Right lobe of liver (tissue), 6 donors: ENCODE measurements around the gene SMG7. TPM values are rescaled to one million over a fixed set of nuclear protein-coding genes. Genes with fewer than 3 reads are reported as not detected.

Source experiments
- ATAC-seq, 4 donors: fragments of 200-7000 bp; cut with Tn5 transposase; one replicate each; pipeline ENCODE4 v1.9.1; 2020; ENCODE audit warnings: mild to moderate bottlenecking in 4 of 4, moderate library complexity in 4 of 4
- DNase-seq, 3 donors: peaks; one replicate each; pipeline ENCODE4 v3.0.0-alpha.2; 2020
- H3K27ac ChIP-seq, 3 donors: fragments of 200-600 bp; one replicate each; pipeline ENCODE4 v1.8.0; 2022
- H3K27me3 ChIP-seq, 2 donors: fragments of 200-600 bp; one replicate each; pipeline ENCODE4 v1.8.0; 2022
- H3K36me3 ChIP-seq, 4 donors: fragments of 200-600 bp; sonication (generic) in 1 of 4; one replicate each; pipeline versions ENCODE4 v1.5.1 to v1.8.0; 2017 to 2022; ENCODE audit warnings: control low read depth in 1 of 4
- H3K4me1 ChIP-seq, 4 donors: fragments of 200-600 bp; sonication (generic) in 1 of 4; one replicate each; pipeline versions ENCODE4 v1.5.1 to v1.8.0; 2017 to 2022; ENCODE audit warnings: control low read depth in 1 of 4
- H3K4me3 ChIP-seq, 3 donors: fragments of 200-600 bp; one replicate each; pipeline ENCODE4 v1.8.0; 2022
- H3K9me3 ChIP-seq, 4 donors: fragments of 200-600 bp; sonication (generic) in 1 of 4; one replicate each; pipeline versions ENCODE4 v1.5.1 to v1.8.0; 2017 to 2022; ENCODE audit warnings: control low read depth in 1 of 4
- CTCF ChIP-seq, 4 donors: fragments of 200-600 bp in 3 of 4; fragments of 450-650 bp in 1 of 4; IDR thresholded peaks; one replicate each; pipeline versions ENCODE4 v1.5.1 to v1.8.0; 2016 to 2022; ENCODE audit warnings: antibody characterized with exemption in 4 of 4, mild to moderate bottlenecking in 2 of 4
- POLR2A ChIP-seq: fragments of 450-650 bp; IDR thresholded peaks from one replicate; pipeline ENCODE4 v1.6.1; 2017; ENCODE audit warnings: antibody characterized with exemption, mild to moderate bottlenecking
- WGBS: methylation state at CpG from one replicate; pipeline ENCODE4 v1.1.6; 2018; ENCODE audit warnings: low coverage, low lambda C conversion rate; ENCODE audit not compliant: insufficient coverage; ENCODE audit errors: missing lambda C conversion rate; 5-methylcytosine and 5-hydroxymethylcytosine counted together
- intact Hi-C, 2 donors: fragments of 100-400 bp; cut with DNase I; formaldehyde crosslinking; loops; one replicate each; pipeline versions ENCODE4 v1.11.2 to v1.14.1; 2022
- total RNA-seq, 6 experiments: library from RNA; depleted of rRNA in 2 of 6; stranded (reverse); fragments of >200 nt in 2 of 6; fragmentation: NEBNext Ultra II Directional in 3 of 6; extraction: Animal tissue kit (Norgen Biotek cat#: 25700) in 3 of 6; gene quantifications; one replicate each; pipeline versions ENCODE4 v1.1.0 to v1.2.4, GENCODE V29; 2016 to 2023
- donor health status: DM: no; HTN: yes; CAD: no.
- donor health status: DM: no; HTN: no; CAD: no.
- donor health status: DM: no; HTN: no; CAD: no.
- donor health status: DM: no; HTN: yes; CAD: no.
- donor health status: DM: no; HTN: yes; CAD: no.

The SMG7 gene
- total RNA-seq, 6 experiments from 2014 or later, result 23.5 to 35.3 (median 25.2) TPM

DNA sequence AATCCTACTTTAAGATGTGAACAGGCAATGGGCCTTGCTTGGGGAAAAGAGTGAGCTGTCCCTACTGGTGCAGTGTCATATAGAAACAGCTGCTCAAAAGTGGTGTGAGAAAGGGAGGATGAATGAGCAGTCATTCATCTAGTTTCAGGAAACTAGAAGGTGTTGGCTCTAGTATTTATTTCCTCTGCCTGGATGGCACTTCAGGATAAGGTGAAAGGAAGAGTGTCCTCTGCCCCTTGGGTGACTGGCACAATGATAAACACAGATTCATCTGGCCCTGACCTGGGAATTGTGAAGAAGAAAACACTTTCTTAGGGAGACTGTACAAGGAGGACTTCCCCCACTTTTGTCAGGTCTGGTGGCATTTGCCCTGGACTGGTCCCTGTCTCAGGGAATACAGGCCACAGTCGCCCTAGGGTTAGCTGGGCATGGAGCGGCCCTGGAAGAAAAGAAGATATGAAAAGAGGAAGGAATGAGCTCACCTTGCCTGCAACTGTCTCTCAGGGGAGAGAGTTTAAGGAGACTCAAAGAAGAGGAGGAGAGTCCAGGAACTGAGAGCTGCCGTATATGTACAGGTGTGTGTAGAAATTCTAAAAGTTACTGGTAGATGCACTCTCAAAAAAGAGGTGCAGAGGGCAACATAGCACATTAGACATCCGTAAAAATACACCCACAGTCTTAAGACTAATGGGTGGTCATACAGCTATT is 40.3 kb upstream of the SMG7 start:
- no peaks in the 10 kb centered on the region for H3K4me1 ChIP-seq
- DNase-seq, result no peak

GRCh38 chr1:183432548-183432875 is 39.8 kb upstream of the SMG7 start:
- ATAC-seq, result no peak
- intact Hi-C loops, result no loop called here

More for the DNA sequence above, 40.3 kb upstream of the SMG7 start:
- intact Hi-C loops, result no loop called here
- no peaks in the 10 kb centered on the region for H3K9me3 ChIP-seq
- no peaks in the 10 kb centered on the region for H3K27me3 ChIP-seq
- no peak overlapping the region for H3K4me3 ChIP-seq
- TF ChIP-seq CTCF (IDR thresholded peaks at IDR 0.05), result no peak
- no peak for TF ChIP-seq POLR2A
- H3K36me3 ChIP-seq, result no peaks in the 10 kb centered on the region
- 55% methylated on average over 4 of the region's 4 CpGs for WGBS
- no peak overlapping the region for H3K27ac ChIP-seq
- ATAC-seq, result no peak

DNA sequence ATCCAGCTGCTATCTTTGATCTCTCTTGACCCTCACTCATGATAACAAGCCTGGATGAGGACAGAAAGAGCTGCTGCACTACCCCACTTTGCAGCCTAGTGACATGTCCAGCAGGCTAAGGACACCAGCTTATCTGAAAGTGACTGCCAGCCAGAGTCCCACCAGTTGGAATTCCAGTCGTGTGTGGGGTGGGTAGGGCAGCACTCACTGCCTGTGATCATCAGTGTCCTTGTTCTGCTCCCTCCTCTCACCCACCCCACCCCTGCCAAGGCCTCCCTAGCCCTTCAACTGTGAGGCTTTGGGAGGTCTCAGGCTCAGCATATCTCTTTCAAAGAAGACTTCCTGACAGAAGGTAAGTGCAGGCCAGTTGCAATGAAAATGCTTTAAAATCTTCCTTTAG is 38.6 kb upstream of the SMG7 start:
- no peaks in the 10 kb centered on the region for H3K27me3 ChIP-seq
- H3K4me1 ChIP-seq, result no peaks in the 10 kb centered on the region
- H3K27ac ChIP-seq, result no peak overlapping the region
- H3K36me3 ChIP-seq, result no peaks in the 10 kb centered on the region
- no peak overlapping the region for H3K4me3 ChIP-seq
- intact Hi-C loops, result no loop called here
- WGBS, result 40% methylated on average over 1 of the region's 1 CpG
- no peak for DNase-seq
- H3K9me3 ChIP-seq, result no peaks in the 10 kb centered on the region
- TF ChIP-seq POLR2A, result no peak
- no peak for TF ChIP-seq CTCF (IDR thresholded peaks at IDR 0.05)
- ATAC-seq, result no peak

More at GRCh38 chr1:183432548-183432875, 39.8 kb upstream of the SMG7 start:
- H3K4me1 ChIP-seq, result no peaks in the 10 kb centered on the region
- TF ChIP-seq CTCF (IDR thresholded peaks at IDR 0.05) (no peak), POLR2A (no peak)
- H3K27ac ChIP-seq, result no peak overlapping the region
- no peaks in the 10 kb centered on the region for H3K36me3 ChIP-seq
- 39% methylated on average over 2 of the region's 2 CpGs for WGBS
- no peaks in the 10 kb centered on the region for H3K9me3 ChIP-seq
- no peak overlapping the region for H3K4me3 ChIP-seq
- DNase-seq, result no peak
- no peaks in the 10 kb centered on the region for H3K27me3 ChIP-seq

GRCh38 chr1:183435497-183435896 is 36.8 kb upstream of the SMG7 start:
- TF ChIP-seq CTCF (IDR thresholded peaks at IDR 0.05), result no peak
- TF ChIP-seq POLR2A, result no peak
- no peak for DNase-seq
- Histone ChIP-seq H3K9me3 (no peaks in the 10 kb centered on the region), H3K4me1 (no peaks in the 10 kb centered on the region), H3K27ac (no peak overlapping the region), H3K4me3 (no peak overlapping the region), H3K27me3 (no peaks in the 10 kb centered on the region), H3K36me3 (no peaks in the 10 kb centered on the region)
- 72% methylated on average over 2 of the region's 2 CpGs for WGBS
- ATAC-seq, result no peak
- intact Hi-C loops, result no loop called here
